ENCODE measurements around the gene LEKR1. TPM values are rescaled to one million over a fixed set of nuclear protein-coding genes. Genes with fewer than 3 reads are reported as not detected.

Gene LEKR1
- total and polyA plus RNA-seq, 11 donors, result 0.22 to 1.8 (median 0.89) TPM; not detected in 1

GRCh38 chr3:157081626-157082210 is 255.6 kb downstream of the LEKR1 start:
- Histone ChIP-seq H3K4me3 (no peak overlapping the region), H3K27me3 (no peaks in the 10 kb centered on the region), H3K9me3 (no peaks in the 10 kb centered on the region), H3K27ac (peak overlapping the region in 5 of 12 donors; percentile 4 to 52 (median 33)), H3K4me1 (peaks cover 0 to 41% (median 14%) of the 10 kb centered on the region in 12 donors), H3K36me3 (no peaks in the 10 kb centered on the region)
- WGBS, 4 donors, result 12 to 21% (median 13%) methylated on average over 10 to 15 of the region's 15 CpGs
- intact Hi-C loops (cut with DNase I), result loop anchor here (1.0 to 10.0 kb wide), 18 partner anchors 49 to 934 kb away; partner anchors contain the start of genes TIPARP (in 5 of the 10), LEKR1 (in 4 of the 10) and SSR3 (in 1 of the 10)
- ATAC-seq, result peak; percentile 71 to 91 (median 86)
- TF ChIP-seq CTCF (IDR thresholded peaks at IDR 0.05) (peak; percentile 93 to 98 (median 96)), POLR2A (IDR thresholded peaks at IDR 0.05) (no peak)
- peak; percentile 86 to 94 (median 91) for DNase-seq

- H3K4me3 ChIP-seq, result no peak overlapping the region
- intact Hi-C loops (cut with DNase I), result loop anchor here (2.0 to 10.0 kb wide), 15 partner anchors 48 to 935 kb away; partner anchors contain the start of genes LEKR1 (in 3 of the 10), TIPARP (in 2 of the 10) and SSR3 (in 1 of the 10)
- H3K36me3 ChIP-seq, result no peaks in the 10 kb centered on the region
- DNase-seq, result no peak
- H3K9me3 ChIP-seq, result no peaks in the 10 kb centered on the region
- 77 to 86% (median 85%) methylated on average over 10 to 11 of the region's 11 CpGs for WGBS, 4 donors
- ATAC-seq, result peak in 2 of 4 donors; percentile 29 to 57
- peaks cover 0 to 41% (median 20%) of the 10 kb centered on the region in 12 donors for H3K4me1 ChIP-seq
- TF ChIP-seq CTCF (IDR thresholded peaks at IDR 0.05) (no peak), POLR2A (IDR thresholded peaks at IDR 0.05) (no peak)
- H3K27ac ChIP-seq, result peak overlapping the region in 5 of 12 donors; percentile 4 to 52 (median 33)
- H3K27me3 ChIP-seq, result no peaks in the 10 kb centered on the region
These were observed 256.3 kb downstream of the LEKR1 start for GRCh38 chr3:157082305-157082982.

GRCh38 chr3:157083824-157084223 is 257.7 kb downstream of the LEKR1 start:
- H3K9me3 ChIP-seq, result no peaks in the 10 kb centered on the region
- H3K4me1 ChIP-seq, result peaks cover 5 to 41% (median 28%) of the 10 kb centered on the region in 12 donors
- intact Hi-C loops (cut with DNase I), result loop anchor here (2.0 to 10.0 kb wide), 15 partner anchors 47 to 937 kb away; partner anchors contain the start of genes LEKR1 (in 3 of the 10), TIPARP (in 2 of the 10) and SSR3 (in 1 of the 10)
- WGBS, 4 donors, result 97 to 100% (median 99%) methylated on average over 1 of the region's 1 CpG
- peak overlapping the region in 1 of 12 donors; percentile 20 for H3K27ac ChIP-seq
- no peaks in the 10 kb centered on the region for H3K27me3 ChIP-seq
- TF ChIP-seq CTCF (IDR thresholded peaks at IDR 0.05) (no peak), POLR2A (IDR thresholded peaks at IDR 0.05) (no peak)
- ATAC-seq (no peak), DNase-seq (no peak)
- no peaks in the 10 kb centered on the region for H3K36me3 ChIP-seq
- no peak overlapping the region for H3K4me3 ChIP-seq
